HG02623 (cell line): ENCODE measurements around the gene ADD3.
"Not testable (repeated sequence)": the region's sequence is repeated elsewhere in the genome, so short reads cannot be mapped to it uniquely, and the experiment has no call there.

ENCODE experiments used
- ATAC-seq: cut with Tn5 transposase; IDR thresholded peaks from one replicate; pipeline ENCODE4 v1.9.1; 2021; ENCODE audit warnings: moderate library complexity; ENCODE audit not compliant: unreplicated experiment

ADD3 gene

DNA sequence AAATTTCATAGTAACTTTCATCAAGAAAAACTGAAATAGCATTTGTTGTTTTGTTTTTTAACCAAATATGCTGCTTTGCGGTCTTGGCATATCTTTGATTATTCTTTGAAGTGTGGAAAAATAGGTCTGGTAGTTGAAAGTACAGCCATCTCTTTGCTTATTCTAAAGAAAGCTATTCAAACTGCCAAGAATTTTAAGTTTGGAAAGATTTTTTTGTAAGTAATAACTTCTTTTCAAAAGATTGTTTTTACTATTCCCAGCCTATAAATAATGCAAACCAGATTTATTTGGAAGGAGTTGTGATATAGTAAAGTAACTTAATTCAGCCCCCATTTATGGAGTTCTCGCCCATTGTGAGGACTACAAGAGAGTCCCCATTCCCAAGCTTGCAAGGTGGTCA is 87.0 kb downstream of the ADD3 start:
- no peak for ATAC-seq

DNA sequence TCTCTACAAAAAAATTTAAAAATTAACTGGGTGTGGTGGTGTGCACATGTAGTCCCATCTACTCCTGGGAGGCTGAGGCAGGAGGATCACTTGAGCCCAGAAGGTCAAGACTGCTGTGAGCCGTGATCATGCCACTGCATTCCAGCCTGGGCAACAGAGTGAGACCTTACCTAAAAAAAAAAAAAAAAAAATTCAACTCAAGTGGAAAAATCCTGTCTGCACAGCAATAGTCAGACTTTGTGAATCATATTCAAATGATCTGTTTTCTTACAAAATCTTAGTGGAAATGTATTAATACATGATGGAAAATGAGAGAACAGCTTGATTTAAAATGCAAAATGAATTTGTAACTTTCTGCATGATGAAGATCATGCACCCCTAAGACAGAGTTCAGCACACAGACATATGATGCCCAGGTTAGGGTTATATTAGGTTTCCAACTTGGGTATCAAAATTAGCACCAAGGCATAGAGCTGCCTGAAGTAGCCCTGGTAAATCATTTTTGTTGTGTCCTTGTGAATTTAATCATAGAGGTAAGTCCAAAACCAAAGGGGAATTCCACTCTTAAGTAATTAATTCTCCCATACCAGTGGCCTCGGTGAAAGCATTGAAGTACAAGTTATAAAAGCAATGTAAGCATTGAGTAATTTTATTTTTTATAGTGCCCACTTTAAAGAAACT is 93.8 kb downstream of the ADD3 start:
- ATAC-seq, result no peak

DNA sequence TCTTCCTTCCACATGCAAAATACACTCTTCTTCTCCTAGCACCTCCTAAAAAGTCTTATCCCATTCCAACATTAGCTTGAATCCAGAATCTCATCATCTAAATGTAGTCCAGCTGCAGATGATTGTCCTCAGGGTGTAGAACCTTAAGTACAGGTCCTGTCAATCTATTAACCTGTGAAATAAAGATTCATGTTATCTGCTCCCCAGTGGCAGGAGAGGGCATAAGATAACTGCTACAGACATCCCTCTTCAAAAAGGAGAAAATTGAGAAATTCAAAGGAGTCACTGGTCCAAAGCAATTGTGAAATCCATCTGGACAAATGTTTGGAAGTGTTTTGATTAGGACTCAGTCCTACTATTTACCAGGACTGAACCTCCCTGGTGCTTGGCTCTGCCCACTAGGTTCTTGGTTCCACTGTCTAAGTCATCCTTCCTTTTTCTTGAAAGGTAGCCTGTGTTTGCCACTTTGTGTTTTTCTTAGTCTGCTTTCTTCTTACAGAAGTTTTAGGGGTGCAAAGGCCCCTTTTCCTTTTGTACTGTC is 96.2 kb downstream of the ADD3 start:
- no peak for ATAC-seq

DNA sequence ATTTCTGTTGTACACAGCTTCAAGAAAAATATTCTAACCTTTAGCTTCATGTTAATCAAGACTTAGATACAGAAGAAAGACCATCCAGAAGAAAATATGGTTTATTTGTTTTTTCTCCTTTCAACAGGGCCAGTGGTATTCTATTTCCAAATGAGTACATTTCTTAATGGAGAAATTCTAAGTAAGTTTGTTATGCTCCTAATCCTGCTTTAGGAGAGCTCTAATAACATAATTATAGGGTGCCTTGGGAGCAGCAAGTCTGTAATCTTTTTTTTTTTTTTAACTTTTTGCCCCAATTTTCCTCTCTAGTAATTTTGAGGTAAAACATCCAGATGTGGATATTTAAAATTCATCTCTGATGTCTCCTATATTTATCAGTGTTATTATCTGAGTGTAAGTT is 98.1 kb downstream of the ADD3 start:
- no peak for ATAC-seq

DNA sequence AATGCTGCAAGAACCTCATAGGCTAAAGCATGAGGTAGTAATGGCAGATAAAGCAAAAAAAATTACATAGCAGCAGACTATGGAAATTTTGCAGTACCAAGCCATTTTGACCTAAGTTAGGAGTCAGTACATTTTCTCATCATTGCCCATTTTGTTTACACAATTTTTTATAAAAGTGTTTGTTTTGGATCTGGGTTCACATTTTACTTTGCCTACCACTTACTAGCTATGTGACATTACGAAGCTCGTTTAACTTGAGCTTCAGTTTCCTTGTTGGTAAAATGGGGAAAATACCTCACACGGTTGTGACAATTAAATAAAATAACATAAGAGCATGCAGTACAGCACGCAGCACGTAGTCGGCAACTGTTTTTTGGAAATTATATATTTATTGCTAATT is 99.6 kb downstream of the ADD3 start:
- no peak for ATAC-seq

DNA sequence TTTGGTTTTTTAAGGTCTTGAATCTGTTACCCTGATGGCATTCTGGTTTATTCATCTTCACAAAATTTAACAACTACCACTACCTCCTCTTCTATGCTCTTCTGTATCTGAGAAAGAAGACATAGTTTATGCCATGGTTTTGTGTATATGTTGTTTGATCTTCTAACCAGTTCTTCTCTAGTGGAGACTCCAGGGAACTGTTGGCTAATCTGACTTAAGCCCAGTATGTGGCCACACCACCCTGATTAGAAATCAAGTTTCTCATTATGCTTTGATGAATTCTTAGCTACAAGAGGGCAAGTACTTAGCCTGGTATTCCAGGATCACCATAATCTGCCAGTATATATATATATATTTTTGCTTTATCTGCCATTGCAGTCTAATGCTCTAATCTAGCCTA is 100.1 kb downstream of the ADD3 start:
- ATAC-seq, result no peak

DNA sequence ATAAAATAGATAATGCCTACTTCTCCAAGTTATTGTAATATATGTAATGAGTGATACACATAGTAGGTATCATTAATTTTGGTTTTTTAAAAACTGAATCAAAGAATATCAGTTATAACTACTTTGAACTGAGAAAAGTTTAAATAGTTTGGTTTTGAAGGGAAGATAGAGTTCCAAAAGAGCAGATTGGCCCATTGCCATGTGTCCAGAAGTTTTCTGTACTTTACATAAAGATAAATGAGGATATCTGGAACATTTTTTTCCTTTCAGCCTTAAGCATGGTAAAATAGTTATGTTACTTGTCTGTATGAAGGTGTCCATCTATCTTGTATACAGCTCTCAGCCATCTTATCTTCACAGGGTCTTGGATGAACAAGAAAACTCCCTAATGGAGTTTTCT is 101.7 kb downstream of the ADD3 start:
- ATAC-seq, result no peak

DNA sequence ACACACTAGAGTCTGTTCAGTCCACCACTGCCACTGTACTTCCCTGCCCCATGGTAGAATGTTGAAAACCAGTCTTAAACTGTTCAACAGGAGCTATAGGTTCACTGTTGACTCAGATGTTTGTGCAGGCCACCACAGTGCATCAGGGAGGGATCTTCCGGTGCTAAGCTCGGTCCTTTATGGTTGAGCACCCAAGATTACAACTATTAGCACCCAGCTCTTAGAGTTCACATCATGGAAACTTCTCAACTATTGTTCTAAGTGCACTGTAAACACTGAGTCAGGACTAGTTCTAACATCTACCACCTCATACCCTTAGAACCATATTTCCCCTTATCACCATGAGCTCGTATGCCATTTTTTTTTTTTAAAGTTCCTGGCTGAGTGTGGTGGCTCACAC is 102.6 kb downstream of the ADD3 start:
- no peak for ATAC-seq

DNA sequence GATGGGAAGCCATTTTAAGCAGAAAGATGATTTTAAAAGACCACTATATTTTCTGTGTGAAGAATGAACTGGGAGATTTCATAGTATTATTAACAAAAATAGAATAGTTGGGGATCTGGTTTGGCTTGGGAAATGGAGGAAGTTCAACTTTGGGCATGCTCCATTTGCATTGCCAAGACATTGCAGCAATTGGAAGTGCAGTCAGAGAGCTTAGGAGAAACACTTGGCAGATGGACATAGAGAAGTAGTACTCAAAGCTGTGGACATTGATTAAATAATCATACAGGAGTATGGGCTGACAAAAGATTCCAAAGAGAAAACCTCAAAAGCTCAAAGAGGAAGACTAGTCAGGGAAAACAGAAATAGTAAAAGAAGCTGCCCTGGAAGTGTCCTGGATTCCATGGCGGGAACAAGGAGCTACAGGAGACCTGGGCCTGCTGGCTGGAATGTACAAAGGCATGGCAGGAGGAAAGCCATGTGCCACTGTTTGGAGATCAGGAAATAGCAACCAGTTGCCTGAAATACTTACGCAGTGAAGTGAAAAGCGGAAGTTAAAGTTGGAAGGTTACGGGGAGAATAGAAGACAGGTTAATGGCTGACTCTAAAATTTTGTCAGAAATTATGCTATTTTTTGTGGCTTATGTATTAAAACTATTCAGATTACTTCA is 106.0 kb downstream of the ADD3 start:
- no peak for ATAC-seq

DNA sequence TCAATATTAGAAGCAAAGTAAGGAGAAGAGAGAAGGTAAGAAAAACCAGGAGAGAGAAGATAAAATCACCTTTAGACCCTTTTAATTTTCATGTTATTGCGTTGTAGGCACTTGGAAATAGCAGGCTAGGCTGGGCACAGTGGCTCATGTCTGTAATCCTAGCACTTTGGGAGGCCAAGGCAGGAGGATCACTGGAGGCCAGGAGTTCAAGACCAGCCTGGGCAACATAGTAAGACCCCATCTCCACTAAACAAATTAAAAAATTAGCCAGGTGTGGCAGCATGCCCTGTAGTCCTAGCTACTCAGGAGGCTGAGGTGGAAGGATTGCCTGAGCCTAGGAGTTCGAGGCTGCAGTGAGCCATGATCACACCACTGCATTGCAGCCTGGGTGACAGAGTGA is 106.9 kb downstream of the ADD3 start:
- ATAC-seq, result not testable (repeated sequence)

DNA sequence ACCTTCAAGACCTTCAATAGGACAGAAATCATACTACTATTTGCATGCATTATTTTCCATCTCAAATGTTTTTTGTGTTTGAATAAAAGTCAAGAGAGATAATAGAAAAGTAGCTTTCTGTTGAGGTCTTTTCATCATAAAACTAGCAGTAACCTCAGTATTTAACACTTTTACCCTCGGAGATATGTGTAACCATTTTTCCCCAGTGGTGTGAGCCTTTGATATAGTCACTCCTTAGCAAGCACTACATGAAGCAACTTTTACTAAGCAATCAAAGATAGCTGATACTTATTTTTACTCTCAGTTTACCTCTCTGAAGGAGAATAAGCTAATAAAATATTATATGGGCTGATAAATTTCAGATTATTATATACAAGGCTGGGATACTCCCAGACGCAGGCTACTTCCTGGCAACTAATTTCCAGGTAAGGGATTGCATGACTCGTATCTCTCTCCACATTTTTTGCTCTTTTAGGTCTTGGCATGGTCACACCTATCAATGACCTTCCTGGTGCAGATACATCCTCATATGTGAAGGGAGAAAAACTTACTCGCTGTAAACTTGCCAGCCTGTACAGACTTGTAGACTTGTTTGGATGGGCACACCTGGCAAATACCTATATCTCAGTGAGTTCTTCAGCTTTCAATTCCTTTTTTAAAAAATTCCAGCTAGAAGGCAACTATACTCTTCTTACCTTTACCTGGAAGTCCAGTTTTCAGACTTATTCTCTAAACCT is 108.2 kb downstream of the ADD3 start:
- ATAC-seq, result no peak

DNA sequence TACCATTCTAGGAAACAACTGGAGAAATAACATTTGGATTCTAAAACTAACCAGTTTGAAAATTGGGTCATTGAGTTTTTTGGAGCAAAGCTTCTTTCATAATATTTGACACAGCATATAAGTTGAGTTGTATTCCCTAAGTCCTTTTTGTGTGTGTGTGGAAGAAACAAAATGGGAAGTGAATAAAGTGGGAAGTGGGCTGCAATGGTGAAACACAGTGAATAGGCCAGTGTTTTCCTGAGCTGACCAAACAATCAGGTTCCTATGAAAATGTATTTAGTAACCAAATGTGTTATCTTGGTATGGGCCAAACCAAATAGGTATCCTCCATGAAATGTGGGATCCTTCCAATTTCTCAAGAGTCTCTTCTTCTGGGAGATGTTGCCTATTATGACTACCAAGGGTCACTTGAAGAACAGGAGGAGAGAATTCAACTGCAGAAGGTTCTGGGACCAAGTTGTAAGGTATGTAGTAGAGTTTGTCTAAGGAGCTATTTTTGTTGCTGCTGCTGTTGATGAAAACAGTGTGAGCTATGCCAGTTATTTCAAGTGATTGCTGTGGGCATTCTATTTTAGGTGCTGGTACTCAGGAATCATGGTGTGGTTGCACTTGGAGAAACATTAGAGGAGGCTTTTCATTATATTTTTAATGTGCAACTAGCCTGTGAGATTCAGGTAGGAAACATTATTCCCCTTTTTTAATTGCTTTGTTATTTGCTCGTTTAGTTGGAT is 111.3 kb downstream of the ADD3 start:
- no peak for ATAC-seq

DNA sequence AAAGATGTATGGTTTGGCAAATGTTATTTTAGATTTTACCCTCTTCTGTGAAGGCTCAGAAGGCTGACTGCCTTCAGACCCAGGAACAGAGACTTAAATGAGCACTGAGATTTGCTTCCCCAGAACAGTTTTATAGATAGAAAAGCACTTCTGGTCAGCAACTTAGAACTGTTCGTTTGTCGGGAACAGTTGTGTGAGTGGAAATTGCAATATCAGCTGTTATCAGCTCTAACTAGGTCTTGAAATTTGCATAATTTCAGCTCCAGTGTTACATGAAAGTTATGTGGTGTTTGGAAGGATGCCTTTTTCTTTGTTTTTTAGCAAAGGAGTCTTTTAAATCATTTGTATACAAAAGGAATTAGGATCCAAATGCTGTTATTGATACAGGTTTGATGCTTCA is 115.8 kb downstream of the ADD3 start:
- no peak for ATAC-seq

DNA sequence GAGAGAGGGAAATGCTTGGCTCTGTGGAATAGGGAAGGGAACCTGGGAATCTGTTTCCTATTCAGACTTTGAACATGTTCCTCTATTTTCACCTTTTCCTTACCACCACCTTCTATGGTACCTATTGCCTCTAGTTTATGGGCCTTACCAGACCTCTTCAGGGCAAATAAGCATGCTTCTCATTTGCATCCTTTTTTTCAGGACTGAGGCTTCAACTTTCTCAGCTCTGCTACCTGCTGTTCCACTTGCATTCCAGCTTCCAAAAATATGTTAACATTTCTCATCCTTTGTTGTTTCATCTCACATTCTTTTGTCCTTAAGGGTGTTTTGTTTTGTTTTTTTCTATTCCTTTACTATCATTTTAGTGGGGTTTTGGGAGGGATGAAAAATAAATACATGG is 121.7 kb downstream of the ADD3 start:
- no peak for ATAC-seq

DNA sequence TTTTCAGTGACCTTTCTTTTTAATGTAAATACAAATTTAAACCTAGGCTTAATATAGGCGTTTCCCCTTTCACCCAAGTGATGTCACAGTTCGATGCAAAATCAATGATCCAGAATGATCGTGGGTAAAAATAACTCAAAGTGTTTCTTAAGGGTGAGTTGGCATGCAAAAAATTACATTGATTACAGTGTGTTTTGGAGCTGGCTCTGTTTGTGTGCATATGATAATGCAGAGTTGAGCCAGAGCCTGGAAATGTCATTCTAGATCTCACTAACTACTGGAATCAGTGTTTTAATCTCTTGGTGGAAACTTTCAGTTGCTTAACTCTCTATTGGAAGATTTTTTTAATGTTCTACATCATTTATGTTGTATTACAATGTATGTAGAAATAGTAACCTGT is 127.1 kb downstream of the ADD3 start:
- no peak for ATAC-seq

DNA sequence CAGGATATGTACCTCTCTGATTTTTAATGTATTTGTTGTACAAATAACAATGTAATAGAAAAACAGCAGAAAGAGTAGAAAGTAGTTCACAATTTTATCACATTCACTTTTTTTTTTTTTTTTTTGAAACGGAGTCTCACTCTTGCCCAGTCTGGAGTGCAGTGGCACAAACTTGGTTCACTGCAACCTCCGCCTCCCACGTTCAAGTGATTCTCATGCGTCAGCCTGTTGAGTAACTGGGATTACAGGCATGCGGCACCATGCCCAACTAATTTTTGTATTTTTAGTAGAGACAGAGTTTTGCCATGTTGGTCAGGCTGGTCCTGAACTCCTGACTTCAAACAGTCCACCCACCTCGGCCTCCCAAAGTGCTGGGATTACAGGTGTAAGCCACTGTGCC is 128.1 kb downstream of the ADD3 start:
- not testable (repeated sequence) for ATAC-seq

DNA sequence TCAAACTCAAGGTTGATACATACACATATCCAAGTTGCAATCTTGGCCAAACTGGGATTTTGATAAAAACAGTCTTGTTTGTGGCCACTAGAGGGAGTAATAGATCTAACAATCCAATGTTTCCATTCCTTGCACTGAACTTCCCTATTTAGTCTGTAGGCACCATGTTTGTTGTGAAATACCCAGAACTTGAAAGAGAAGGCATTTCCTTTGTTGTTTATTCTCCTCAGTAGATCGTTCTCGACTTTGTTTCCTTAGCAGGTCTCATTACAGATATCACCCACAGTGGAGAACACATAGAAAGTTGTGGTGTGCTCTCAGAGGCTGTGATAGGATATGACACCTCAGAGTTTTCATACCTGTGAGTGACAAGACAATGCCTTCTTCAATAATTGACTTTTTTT is 129.4 kb downstream of the ADD3 start:
- ATAC-seq, result no peak

DNA sequence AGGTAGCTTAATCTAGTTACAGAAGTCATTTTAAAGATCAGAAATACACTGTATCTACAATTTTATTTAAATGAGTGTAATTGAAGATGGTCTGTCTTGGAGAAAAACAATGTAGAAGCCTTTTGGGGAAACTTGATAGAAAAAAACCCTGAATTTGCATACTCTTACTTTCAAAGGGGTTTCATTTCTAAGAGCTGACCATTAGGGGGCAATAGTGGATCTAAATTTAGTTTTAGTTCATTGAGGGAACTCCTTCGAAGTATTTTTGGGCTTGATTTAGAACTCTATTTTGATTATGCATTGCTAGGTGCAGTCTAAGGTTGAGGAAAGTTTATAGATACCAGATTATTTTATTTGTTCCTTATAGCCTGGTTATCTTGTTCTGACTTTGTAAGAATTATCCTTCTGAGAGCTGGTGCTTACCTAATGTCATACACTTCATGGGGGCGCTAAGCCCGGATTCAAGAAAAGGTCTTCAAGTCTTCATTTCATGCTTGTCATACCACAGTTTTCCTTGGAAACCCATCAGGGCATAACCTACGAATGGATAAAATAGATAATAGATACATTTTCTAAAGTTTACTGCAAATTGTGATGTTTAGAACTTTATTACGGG is 130.5 kb downstream of the ADD3 start:
- no peak for ATAC-seq

DNA sequence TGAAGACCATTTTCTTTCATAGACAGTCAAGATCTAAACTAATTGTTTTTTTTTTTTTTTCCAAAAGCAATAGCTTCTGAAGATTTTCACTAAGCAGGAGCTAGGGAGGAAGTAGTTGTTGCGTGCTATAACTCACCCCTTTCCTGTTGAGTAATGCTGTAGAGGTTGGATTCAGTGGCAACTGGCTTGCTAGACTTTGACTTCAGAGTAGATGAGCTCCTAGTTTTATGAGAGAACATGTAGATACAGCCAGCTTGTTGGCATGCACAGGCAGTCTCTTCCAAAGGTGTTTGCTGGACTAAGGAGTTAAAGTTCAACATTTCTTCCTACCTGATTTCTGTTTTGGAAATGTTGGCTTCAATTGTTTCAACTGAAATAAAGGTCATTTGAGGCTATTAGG is 133.4 kb downstream of the ADD3 start:
- no peak for ATAC-seq

DNA sequence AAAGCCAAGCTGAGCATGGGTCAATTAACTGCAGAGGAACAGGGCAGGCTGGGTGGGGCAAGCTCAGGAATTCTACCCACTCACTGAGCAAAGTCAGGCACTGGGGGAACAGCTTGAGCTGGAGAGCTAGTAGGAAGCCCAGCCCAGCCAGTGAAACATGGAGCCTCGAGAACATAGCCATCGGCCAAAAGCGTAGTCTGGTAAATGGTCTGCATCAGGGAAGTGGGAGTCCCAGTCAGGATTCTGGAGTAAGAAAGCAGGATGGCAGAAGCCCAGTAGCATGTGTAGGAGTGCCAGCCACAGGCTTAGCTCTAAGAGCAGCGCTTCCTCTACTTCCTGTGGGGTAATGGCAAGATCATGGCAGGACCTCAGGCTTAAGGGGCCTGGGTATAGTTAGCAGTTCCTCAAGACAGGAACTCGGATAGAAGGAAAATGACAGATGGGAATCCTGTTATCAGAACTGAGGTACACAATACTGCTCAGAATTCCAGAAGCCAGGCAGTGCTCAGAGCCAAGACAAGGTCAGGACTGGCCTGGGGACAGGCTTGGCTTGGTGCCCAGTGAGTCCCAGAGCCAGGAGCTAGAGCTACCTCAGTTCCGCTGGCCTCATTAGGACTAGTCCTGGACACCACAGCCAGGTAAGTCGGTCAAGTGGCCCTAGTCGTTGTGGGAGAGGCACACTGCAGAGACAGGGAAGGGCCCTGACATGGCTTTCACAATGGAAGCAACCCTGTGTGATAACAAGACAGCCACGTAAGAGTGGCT is 134.3 kb downstream of the ADD3 start:
- ATAC-seq, result no peak
